Caki2 (cell line): ENCODE data around the gene SEMA6A. TPM values are rescaled to one million over a fixed set of nuclear protein-coding genes. Genes with fewer than 3 reads are reported as not detected.
A peak's percentile ranks its signal among the peaks of the same experiment; 100 is the strongest.

Experiments used
- DNase-seq: peaks from one replicate; pipeline ENCODE4 v3.0.0-alpha.2; 2015; ENCODE audit warnings: low read depth
- in situ Hi-C: cut with HindIII; loops from 2 replicates; pipeline ENCODE4 v1.10.0; 2016; ENCODE audit warnings: low sequenced_read_pairs, low pct_unique_long_range_greater_than_20kb, mixed read lengths
- total RNA-seq: library from RNA; depleted of rRNA; stranded (reverse); fragments of >200 nt; shearing (Covaris generic); gene quantifications from 2 replicates; pipeline ENCODE4 v1.2.3, GENCODE V29; 2014; ENCODE audit warnings: low replicate concordance

The SEMA6A gene
- total RNA-seq, 1 experiment from 2014 or later = 2.2 TPM

DNA sequence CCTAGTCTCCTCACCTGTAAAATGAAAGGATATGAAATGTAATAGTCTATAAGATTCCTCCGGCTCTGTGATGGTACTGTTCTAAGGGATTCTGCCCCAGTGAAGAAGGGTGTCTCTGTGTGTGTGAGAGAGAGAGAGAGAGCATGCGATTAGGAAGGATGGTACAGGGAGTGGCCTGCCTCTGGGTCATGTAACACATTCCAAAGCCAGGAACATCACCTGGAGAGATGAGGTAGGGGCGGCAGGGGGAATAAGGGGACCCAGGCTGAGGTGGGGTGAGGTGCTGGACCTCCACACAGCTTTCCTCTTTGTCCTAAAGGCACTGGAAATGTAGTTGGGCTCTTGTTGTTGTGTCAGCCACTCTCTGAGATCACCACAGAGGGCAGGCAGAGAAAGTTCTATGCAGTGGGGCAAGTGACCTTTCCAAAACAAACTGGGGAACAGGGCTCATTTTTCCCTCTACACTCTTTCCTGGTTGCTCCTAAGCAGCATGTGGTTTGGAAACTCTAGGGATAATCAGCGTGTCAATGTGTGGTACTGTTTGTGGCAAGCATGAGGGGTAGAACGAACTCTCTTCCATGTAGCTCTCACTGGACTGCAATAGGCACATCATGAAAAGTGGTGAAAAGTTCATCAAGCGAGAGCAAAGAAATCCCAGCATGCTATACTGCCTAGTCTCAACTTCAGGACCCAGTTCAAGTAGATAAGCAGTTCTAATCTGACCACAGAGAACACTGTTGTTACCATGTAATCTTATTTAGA, 65.0 kb downstream of the SEMA6A start:
- in situ Hi-C loops = no loop called here
- DNase-seq = no peak

GRCh38 chr5:116508835-116509234, 65.8 kb downstream of the SEMA6A start:
- in situ Hi-C loops = no loop called here

GRCh38 chr5:116507941-116508655, 66.5 kb downstream of the SEMA6A start:
- in situ Hi-C loops = no loop called here
- DNase-seq = no peak

More at GRCh38 chr5:116508835-116509234, 65.8 kb downstream of the SEMA6A start:
- DNase-seq = no peak

DNA sequence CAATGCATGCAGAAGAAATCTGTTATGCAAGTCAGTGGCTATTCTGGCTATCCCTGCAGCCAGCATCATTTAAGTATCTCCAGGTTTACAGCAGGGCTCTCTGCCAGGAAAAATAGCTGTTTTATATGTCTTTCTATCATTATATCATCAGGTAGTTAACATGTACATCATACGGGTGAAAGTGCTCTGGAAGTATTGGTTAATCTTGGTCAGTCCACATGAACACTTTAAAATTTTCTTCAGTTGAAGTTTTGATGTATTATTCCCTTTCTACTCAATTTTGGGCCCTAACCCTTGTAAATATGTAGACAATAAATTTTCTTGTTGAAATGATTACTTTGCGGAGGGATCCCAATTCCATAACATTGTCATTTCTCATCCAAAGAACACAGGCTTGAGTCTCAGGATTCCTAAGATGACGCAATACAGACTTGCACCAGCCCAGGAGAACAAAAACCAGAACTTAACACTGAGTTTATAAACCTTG, 67.5 kb downstream of the SEMA6A start:
- in situ Hi-C loops = no loop called here
- DNase-seq = no peak

DNA sequence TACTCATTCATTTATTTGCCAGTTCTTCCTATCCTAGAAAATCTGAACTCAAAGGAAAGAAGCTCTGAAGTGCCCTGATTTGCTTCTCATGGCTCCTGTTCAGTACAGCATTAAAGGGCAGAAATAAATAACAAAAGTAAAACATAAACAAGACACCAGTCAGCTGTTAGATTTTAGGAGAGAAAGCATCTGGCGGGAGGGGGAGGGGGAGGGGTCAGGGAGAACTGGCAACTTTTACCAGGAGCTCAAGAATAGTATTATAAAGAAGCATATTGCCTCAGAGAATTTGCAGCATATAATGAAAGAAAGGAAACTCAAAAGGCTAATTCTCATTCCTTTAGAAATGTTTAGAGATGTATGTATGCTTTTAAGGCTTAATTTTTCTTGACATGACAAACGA, 68.1 kb downstream of the SEMA6A start:
- DNase-seq = no peak
- in situ Hi-C loops = no loop called here

- DNase-seq = no peak
- in situ Hi-C loops = no loop called here
Measured at GRCh38 chr5:116504593-116505166, 69.9 kb downstream of the SEMA6A start.

DNA sequence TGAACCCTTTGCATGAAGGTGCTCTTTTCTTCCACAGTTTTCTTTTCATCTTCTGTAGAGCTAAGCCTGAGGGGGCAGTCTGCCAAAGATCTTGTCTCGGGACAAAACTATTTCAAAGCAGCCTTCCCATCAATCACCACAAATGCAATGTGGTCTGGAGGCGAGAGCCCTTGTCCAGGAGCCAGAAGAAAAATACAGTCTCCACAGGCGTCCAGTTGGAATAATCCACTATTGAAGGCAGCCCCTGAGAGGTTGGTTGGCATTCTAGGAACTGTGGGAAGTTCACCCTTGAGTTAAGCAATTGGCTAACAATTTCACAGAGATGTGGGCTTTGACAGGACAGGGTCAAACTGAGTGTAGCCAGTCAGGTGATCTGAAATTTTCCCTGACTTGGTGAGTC, 72.0 kb downstream of the SEMA6A start:
- in situ Hi-C loops = no loop called here
- DNase-seq = peak; percentile 6

GRCh38 chr5:116502138-116502537, 72.5 kb downstream of the SEMA6A start:
- no peak for DNase-seq
- in situ Hi-C loops = no loop called here

GRCh38 chr5:116498503-116499048, 76.0 kb downstream of the SEMA6A start:
- no peak for DNase-seq
- in situ Hi-C loops = no loop called here

GRCh38 chr5:116497631-116498030, 77.0 kb downstream of the SEMA6A start:
- in situ Hi-C loops = no loop called here
- no peak for DNase-seq

- DNase-seq = no peak
- in situ Hi-C loops = no loop called here
Measured at GRCh38 chr5:116495786-116496357, 78.8 kb downstream of the SEMA6A start.

GRCh38 chr5:116494784-116495450, 79.7 kb downstream of the SEMA6A start:
- in situ Hi-C loops = no loop called here
- no peak for DNase-seq

DNA sequence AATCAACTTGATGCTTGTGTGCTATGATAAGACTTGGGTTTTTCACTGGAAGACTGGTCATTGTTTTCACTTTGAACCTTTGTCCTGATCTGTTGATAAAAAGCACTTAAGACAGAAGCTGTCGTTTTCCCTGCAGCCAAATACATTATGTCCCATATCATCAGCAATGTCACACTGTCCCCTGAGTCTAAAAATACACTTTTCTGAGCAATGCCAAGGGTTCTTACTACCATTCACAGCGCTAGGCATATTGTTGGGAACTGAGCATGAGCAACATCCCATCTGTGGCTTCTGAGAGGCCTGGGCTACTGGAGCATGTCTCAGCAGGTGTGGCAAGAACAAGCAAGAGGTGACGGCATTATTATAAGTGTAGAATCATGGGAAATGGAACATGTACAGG, 81.8 kb downstream of the SEMA6A start:
- in situ Hi-C loops = no loop called here
- no peak for DNase-seq

DNA sequence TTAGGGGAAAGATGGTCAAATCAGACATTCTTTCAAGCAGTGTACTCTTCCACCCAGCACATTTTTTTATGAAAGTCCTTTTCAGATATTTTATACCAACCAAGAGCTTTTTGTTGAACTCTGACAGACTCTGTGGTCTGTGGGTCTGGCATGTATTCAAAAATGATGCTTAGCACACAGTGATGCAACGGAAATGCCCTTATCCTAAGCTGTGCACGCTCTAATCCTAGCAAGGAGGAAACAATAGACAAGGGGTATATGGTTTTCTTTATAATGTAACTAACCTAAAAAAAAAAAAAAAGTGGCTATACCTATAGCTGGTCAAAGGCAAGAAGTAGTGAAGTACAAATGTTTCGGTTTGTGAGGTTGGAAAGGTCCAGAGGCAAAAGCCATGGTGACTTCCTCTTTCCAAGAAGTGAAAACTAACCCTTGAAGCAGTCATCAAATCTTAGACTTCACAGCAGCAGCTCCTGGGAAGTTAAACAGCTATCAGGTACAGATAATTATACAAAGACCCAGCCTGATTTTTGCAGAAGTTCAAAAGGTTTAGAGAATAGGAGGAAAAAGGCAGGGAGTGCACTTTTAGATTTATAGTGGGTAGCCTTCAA, 82.5 kb downstream of the SEMA6A start:
- DNase-seq = no peak
- in situ Hi-C loops = no loop called here

- DNase-seq = no peak
- in situ Hi-C loops = no loop called here
Measured at GRCh38 chr5:116488356-116489041, 86.1 kb downstream of the SEMA6A start.

- DNase-seq = no peak
Measured at GRCh38 chr5:116487045-116487444, 87.6 kb downstream of the SEMA6A start.

DNA sequence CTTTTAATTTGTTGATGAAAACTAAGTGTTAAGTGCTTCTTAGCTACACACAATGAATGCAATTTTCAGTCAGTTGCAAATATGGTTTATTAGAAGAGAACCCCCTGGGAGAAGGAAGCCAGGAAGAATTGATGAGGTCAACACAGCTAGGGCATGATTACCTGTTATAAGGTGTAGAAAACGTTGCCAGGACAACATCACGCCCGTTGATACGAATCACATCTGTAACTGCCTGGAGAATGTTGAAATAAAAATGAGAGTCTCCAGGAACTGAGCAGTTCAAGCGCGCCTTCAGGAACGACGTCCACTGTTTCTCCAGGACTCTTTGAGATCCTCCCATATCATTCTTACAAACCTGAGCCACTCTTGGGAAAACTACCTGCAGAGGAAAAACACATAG, 88.0 kb downstream of the SEMA6A start:
- DNase-seq = no peak
- in situ Hi-C loops = no loop called here

More at GRCh38 chr5:116487045-116487444, 87.6 kb downstream of the SEMA6A start:
- in situ Hi-C loops = no loop called here
